ENCODE data around the gene RCAN1. TPM values are rescaled to one million over a fixed set of nuclear protein-coding genes. Genes with fewer than 3 reads are reported as not detected.
A peak's percentile ranks its signal among the peaks of the same experiment; 100 is the strongest.

Gene RCAN1
- total RNA-seq, 2 experiments from 2014 or later, result 6.8 to 8.9 TPM

DNA sequence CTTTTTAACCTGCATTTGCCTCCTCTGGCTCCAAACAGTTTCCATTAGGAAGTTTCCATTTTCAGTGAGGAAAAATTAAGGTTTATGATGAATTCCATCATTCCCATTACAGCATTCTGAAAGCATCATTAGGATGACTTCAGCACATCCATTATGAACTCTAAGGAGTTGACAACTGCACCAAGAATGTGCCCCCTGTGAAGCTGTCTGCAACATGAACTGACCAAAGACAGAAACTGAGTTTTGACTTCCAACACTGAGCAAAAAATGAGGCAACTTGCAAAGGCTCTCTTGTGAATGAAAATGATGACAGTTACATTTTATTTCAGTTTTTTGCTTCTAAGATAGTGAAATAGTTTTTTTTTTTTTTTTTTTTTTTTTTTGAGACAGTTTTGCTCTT lies 84.7 kb downstream of the RCAN1 start:
- no peaks in the 10 kb centered on the region for H4K20me1 ChIP-seq (ENCODE audit: insufficient read depth, low read length)
- H3K4me3 ChIP-seq (ENCODE audit: low read depth, low read length, poor library complexity, severe bottlenecking), result no peak overlapping the region
- no peaks in the 10 kb centered on the region for H3K9me3 ChIP-seq (ENCODE audit: low read length)
- ChIA-PET CTCF (ENCODE audit: unreplicated experiment) (no interaction called here), POLR2A (no interaction called here)
- H2AFZ ChIP-seq (ENCODE audit: low read length), result no peak overlapping the region
- no peak overlapping the region for H3K4me2 ChIP-seq (ENCODE audit: low read length)
- H3K4me1 ChIP-seq (ENCODE audit: insufficient read depth, low read length, poor library complexity, severe bottlenecking), result no peaks in the 10 kb centered on the region
- no peaks in the 10 kb centered on the region for H3K9me2 ChIP-seq (ENCODE audit: insufficient read depth, low read length)
- no peaks in the 10 kb centered on the region for H3K79me2 ChIP-seq (ENCODE audit: insufficient read depth, low read depth, low read length)
- H3K27ac ChIP-seq (ENCODE audit: low read depth, low read length, poor library complexity, severe bottlenecking), result no peak overlapping the region
- no peak for DNase-seq (ENCODE audit: low spot score)
- TF ChIP-seq EZH2phosphoT487 (IDR thresholded peaks at IDR 0.05; ENCODE audit: borderline replicate concordance, low read depth, low read length), result no peak
- TF ChIP-seq, protein P1, sequence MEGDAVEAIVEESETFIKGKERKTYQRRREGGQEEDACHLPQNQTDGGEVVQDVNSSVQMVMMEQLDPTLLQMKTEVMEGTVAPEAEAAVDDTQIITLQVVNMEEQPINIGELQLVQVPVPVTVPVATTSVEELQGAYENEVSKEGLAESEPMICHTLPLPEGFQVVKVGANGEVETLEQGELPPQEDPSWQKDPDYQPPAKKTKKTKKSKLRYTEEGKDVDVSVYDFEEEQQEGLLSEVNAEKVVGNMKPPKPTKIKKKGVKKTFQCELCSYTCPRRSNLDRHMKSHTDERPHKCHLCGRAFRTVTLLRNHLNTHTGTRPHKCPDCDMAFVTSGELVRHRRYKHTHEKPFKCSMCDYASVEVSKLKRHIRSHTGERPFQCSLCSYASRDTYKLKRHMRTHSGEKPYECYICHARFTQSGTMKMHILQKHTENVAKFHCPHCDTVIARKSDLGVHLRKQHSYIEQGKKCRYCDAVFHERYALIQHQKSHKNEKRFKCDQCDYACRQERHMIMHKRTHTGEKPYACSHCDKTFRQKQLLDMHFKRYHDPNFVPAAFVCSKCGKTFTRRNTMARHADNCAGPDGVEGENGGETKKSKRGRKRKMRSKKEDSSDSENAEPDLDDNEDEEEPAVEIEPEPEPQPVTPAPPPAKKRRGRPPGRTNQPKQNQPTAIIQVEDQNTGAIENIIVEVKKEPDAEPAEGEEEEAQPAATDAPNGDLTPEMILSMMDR (conservative IDR thresholded peaks at IDR 0.05; ENCODE audit: low read length), result no peak
- no TSS peak for BruUV-seq (replicated peaks)
- H3K36me3 ChIP-seq (ENCODE audit: insufficient read depth, low read length), result no peaks in the 10 kb centered on the region
- intact Hi-C loops (cut with micrococcal nuclease; ENCODE audit: unreplicated experiment), result no loop called here

DNA sequence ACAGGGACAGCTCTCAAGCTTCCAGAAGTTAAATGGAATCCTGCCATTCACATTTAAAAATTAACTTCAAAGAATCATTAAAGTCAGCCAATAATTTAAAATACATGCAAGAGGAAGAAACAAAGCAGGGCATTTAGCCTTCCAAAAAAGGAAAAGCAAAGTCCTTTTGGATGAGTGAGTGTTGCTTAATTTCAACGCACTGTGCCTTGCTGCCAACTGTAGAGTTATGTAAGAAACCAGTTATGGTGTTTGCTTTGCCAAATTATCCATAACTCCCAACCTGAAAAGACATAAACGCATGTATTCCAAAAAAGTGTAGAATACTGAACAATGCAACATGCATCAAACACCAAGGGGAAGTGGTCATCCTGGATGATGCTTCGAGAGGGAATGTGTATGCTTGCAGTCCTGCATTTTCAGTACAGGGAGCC lies 86.8 kb downstream of the RCAN1 start:
- intact Hi-C loops (cut with micrococcal nuclease; ENCODE audit: unreplicated experiment), result loop anchor here (5.0 kb wide), 1 partner anchor 54 kb away; no protein-coding TSS in a partner anchor
- H3K4me1 ChIP-seq (ENCODE audit: insufficient read depth, low read length, poor library complexity, severe bottlenecking), result no peaks in the 10 kb centered on the region
- DNase-seq (ENCODE audit: low spot score), result no peak
- no peaks in the 10 kb centered on the region for H3K9me3 ChIP-seq (ENCODE audit: low read length)
- CTCF ChIA-PET (ENCODE audit: unreplicated experiment), result no interaction called here
- no peaks in the 10 kb centered on the region for H3K36me3 ChIP-seq (ENCODE audit: insufficient read depth, low read length)
- no peak overlapping the region for H3K4me3 ChIP-seq (ENCODE audit: low read depth, low read length, poor library complexity, severe bottlenecking)
- no peak overlapping the region for H3K27ac ChIP-seq (ENCODE audit: low read depth, low read length, poor library complexity, severe bottlenecking)
- H3K4me2 ChIP-seq (ENCODE audit: low read length), result no peak overlapping the region
- TF ChIP-seq EZH2phosphoT487 (IDR thresholded peaks at IDR 0.05; ENCODE audit: borderline replicate concordance, low read depth, low read length), result no peak
- TF ChIP-seq, protein P1 (conservative IDR thresholded peaks at IDR 0.05; ENCODE audit: low read length), result no peak
- H3K9me2 ChIP-seq (ENCODE audit: insufficient read depth, low read length), result no peaks in the 10 kb centered on the region
- no peaks in the 10 kb centered on the region for H4K20me1 ChIP-seq (ENCODE audit: insufficient read depth, low read length)
- no TSS peak for BruUV-seq (replicated peaks)
- no peaks in the 10 kb centered on the region for H3K79me2 ChIP-seq (ENCODE audit: insufficient read depth, low read depth, low read length)
- H2AFZ ChIP-seq (ENCODE audit: low read length), result no peak overlapping the region
- POLR2A ChIA-PET, result no interaction called here

DNA sequence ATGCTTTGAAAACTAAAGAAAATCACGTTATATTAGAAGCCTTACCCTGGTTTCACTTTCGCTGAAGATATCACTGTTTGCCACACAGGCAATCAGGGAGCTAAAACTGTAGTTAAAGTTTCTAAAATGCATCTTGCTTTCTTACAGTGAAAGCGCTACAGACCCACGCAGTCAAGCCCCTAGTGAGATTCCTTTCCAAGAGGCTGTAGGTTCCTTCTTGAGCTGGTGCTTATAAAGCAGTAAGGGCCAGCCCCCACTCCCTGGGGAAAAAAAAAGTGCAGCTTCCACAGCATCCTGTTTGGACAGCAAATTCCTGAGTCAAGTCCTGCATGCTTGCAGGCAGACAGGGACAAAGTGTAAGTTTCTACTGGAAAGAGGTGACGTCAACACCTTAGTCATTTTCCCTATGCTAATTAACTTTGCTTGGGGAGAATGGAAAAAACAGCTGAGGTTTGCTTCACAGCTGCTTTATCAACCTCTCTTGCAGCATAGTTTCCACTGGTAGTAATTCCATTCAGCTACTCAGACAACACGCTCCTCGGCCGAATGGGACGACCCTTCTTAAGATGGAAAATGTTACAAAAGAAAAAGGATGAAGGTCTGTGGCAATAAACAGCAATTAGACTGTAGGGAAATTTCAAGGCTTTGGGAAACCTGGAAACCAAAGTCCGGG lies 88.2 kb downstream of the RCAN1 start:
- peak overlapping the region; percentile 12 for H3K4me3 ChIP-seq (ENCODE audit: low read depth, low read length, poor library complexity, severe bottlenecking)
- H3K9me2 ChIP-seq (ENCODE audit: insufficient read depth, low read length), result no peaks in the 10 kb centered on the region
- H3K79me2 ChIP-seq (ENCODE audit: insufficient read depth, low read depth, low read length), result no peaks in the 10 kb centered on the region
- no peaks in the 10 kb centered on the region for H4K20me1 ChIP-seq (ENCODE audit: insufficient read depth, low read length)
- H3K36me3 ChIP-seq (ENCODE audit: insufficient read depth, low read length), result no peaks in the 10 kb centered on the region
- no peaks in the 10 kb centered on the region for H3K4me1 ChIP-seq (ENCODE audit: insufficient read depth, low read length, poor library complexity, severe bottlenecking)
- H3K9me3 ChIP-seq (ENCODE audit: low read length), result no peaks in the 10 kb centered on the region
- intact Hi-C loops (cut with micrococcal nuclease; ENCODE audit: unreplicated experiment), result loop anchor here (5.0 kb wide), 1 partner anchor 56 kb away; no protein-coding TSS in a partner anchor
- TF ChIP-seq, protein P1 (conservative IDR thresholded peaks at IDR 0.05; ENCODE audit: low read length), result no peak
- TF ChIP-seq EZH2phosphoT487 (IDR thresholded peaks at IDR 0.05; ENCODE audit: borderline replicate concordance, low read depth, low read length), result no peak
- peak overlapping the region; percentile 26; the same call in 1 of the 2 replicates for H3K4me2 ChIP-seq (ENCODE audit: low read length)
- CTCF ChIA-PET (ENCODE audit: unreplicated experiment), result interaction anchor here (0.7 to 1.1 kb wide), 2 partner anchors 56 to 82 kb away, joined by 3 read pairs; no protein-coding TSS in a partner anchor
- no peak for DNase-seq (ENCODE audit: low spot score)
- POLR2A ChIA-PET, result interaction anchor here (1.1 kb wide), 2 partner anchors 14 to 15 kb away, joined by 3 read pairs; no protein-coding TSS in a partner anchor
- no TSS peak for BruUV-seq (replicated peaks)
- H3K27ac ChIP-seq (ENCODE audit: low read depth, low read length, poor library complexity, severe bottlenecking), result no peak overlapping the region
- no peak overlapping the region for H2AFZ ChIP-seq (ENCODE audit: low read length)

Data from OCI-LY7 (cell line).